Progenitor cell of endocrine pancreas (in vitro differentiated cells): ENCODE measurements around the gene CCDC92. TPM values are rescaled to one million over a fixed set of nuclear protein-coding genes. Genes with fewer than 3 reads are reported as not detected.

ENCODE experiments used
- DNase-seq: peaks from one replicate; pipeline ENCODE4 v3.0.0; 2021; ENCODE audit warnings: low spot score; ENCODE audit not compliant: unreplicated experiment
- H3K27ac Mint-ChIP-seq: 2 replicates; pipeline ENCODE4 v1.8.0; 2021; ENCODE audit warnings: mild to moderate bottlenecking, moderate library complexity, mixed read lengths
- H3K27me3 Mint-ChIP-seq: 2 replicates; pipeline ENCODE4 v1.8.0; 2021; ENCODE audit warnings: mixed read lengths
- H3K36me3 Mint-ChIP-seq: 2 replicates; pipeline ENCODE4 v1.8.0; 2022; ENCODE audit warnings: mixed read lengths; ENCODE audit not compliant: insufficient read depth
- H3K4me1 Mint-ChIP-seq: 2 replicates; pipeline ENCODE4 v1.8.0; 2021; ENCODE audit warnings: low read depth, mixed read lengths
- H3K4me3 Mint-ChIP-seq: 2 replicates; pipeline ENCODE4 v1.8.0; 2021; ENCODE audit warnings: low read depth, mild to moderate bottlenecking, moderate library complexity, mixed read lengths
- H3K9me3 Mint-ChIP-seq: 2 replicates; pipeline ENCODE4 v1.8.0; 2021; ENCODE audit warnings: low read depth, mixed read lengths
- total RNA-seq: library from RNA; stranded (reverse); gene quantifications from 2 replicates; pipeline ENCODE4 v1.2.1, GENCODE V29; 2021
- TF ChIP-seq, protein P1 (sequence below): fragments of 200-600 bp; sonication (generic); IDR thresholded peaks from one replicate; pipeline ENCODE4 v1.5.0; 2021; ENCODE audit warnings: antibody characterized with exemption, mild to moderate bottlenecking; ENCODE audit not compliant: unreplicated experiment

Gene CCDC92
- total RNA-seq, 1 donor from 2014 or later: 59.1 TPM

DNA sequence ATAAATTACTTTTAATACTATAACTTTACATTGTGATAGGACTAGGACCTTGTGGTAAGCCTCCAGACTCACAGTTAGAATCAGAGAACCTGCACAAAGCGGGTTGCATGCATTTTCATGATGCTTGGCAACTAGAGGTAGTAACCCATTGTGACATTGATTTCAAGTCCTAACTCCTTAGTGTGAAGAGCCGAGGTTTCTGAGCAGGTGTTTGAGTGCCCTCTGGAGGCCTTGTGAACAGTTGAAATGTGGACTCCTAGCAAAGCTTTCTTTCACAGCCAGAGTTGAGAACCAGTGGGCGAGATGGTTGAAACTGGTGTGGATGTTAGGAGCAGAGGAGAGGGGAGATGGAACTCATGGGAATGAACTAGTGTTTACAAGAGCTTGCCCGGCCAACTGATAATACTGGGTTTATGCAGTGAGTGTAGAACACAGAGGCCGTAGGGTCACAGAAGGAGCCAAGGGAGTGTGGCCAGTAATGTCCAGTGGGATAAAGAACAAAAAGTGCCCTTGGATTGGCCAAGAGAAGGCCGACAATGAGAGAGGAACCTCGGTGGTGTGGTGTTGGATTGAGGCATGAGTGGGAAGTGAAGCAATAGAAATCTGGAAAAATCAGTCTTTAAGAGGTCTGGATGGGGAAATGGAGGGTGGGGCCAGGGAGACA is 11.3 kb upstream of the CCDC92 start:
- peaks cover 39% of the 10 kb centered on the region for H3K4me1 Mint-ChIP-seq
- peaks cover 18% of the 10 kb centered on the region for H3K36me3 Mint-ChIP-seq
- TF ChIP-seq, protein P1, sequence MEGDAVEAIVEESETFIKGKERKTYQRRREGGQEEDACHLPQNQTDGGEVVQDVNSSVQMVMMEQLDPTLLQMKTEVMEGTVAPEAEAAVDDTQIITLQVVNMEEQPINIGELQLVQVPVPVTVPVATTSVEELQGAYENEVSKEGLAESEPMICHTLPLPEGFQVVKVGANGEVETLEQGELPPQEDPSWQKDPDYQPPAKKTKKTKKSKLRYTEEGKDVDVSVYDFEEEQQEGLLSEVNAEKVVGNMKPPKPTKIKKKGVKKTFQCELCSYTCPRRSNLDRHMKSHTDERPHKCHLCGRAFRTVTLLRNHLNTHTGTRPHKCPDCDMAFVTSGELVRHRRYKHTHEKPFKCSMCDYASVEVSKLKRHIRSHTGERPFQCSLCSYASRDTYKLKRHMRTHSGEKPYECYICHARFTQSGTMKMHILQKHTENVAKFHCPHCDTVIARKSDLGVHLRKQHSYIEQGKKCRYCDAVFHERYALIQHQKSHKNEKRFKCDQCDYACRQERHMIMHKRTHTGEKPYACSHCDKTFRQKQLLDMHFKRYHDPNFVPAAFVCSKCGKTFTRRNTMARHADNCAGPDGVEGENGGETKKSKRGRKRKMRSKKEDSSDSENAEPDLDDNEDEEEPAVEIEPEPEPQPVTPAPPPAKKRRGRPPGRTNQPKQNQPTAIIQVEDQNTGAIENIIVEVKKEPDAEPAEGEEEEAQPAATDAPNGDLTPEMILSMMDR: peak; percentile 68
- DNase-seq: no peak
- peak overlapping the region; percentile 12 for H3K27ac Mint-ChIP-seq
- no peak overlapping the region for H3K4me3 Mint-ChIP-seq
- H3K9me3 Mint-ChIP-seq: no peaks in the 10 kb centered on the region
- H3K27me3 Mint-ChIP-seq: no peaks in the 10 kb centered on the region

DNA sequence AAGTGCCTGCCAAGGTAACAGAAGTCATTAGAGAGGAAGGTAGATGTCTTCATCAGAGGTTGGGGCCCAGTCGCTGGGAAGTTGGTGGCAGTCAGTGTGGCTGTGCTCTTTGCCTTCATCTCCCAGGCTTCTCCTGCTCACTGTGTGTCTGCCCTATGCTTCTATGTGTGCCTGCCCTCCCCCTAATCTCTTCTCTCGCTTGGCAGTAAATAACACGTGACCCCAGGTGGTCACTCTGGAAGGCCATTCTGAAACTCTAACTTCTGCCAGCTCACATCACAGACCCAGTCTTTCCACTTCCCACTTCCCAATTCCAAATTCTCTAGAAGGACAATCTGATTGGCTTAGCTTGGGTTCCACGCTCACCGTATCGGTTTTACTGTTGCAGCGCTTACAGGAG is 9.6 kb upstream of the CCDC92 start:
- H3K27ac Mint-ChIP-seq: peak overlapping the region; percentile 86

DNA sequence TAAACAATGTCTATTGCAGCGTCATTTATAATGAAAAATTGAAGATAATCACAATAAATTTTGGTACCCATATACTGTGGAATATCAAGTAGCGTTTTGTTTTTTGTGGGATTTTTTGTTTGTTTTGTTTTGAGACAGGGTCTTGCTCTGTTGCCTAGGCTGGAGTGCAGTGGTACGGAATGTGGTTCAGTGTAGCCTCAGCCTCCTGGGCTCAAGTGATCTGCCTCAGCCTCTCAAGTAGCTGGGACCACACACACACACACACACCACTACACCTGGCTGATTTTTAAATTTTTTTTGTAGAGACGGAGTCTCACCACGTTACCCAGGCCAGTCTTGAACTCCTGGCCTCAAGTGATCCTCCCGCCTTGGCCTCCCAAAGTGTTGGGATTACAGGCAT is 6.9 kb upstream of the CCDC92 start:
- peaks cover 13% of the 10 kb centered on the region for H3K36me3 Mint-ChIP-seq
- H3K4me3 Mint-ChIP-seq: no peak overlapping the region
- no peak overlapping the region for H3K27ac Mint-ChIP-seq
- no peaks in the 10 kb centered on the region for H3K9me3 Mint-ChIP-seq
- H3K4me1 Mint-ChIP-seq: peaks cover 41% of the 10 kb centered on the region
- no peaks in the 10 kb centered on the region for H3K27me3 Mint-ChIP-seq
- TF ChIP-seq, protein P1: no peak
- no peak for DNase-seq

More for the DNA sequence above, 9.6 kb upstream of the CCDC92 start:
- no peak for DNase-seq
- TF ChIP-seq, protein P1: no peak
- Mint-ChIP-seq H3K36me3 (peaks cover 9% of the 10 kb centered on the region), H3K4me3 (no peak overlapping the region), H3K27me3 (no peaks in the 10 kb centered on the region), H3K4me1 (peaks cover 39% of the 10 kb centered on the region), H3K9me3 (no peaks in the 10 kb centered on the region)

DNA sequence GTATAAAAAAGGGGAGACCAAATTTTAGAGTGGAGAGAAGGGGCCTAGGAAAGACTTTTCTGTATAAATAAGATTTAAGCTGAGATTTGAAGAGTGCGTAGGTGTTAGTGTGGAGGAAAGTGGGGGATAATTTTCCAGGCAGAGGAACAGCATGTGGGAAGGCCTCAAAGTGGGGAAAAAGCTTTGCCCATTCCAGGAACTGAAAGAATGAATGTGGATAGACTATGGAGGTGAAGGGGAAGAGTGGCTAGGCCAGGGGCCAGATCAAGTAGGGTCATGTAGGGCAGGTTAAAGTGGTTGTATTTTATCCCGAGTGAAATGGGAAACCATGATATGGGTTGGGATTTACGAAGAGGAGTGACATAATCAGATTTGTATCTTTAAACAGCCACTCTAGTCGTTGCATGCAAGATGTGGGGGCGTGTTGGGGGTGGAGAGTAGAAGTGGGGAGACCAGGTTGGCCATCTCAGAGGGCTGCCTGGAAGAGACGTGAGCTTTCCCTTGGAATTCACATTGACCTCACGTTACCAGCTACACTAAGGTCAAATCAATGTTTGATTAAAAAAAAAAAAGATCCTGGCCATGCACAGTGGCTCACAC is 3.7 kb upstream of the CCDC92 start:
- no peak overlapping the region for H3K4me3 Mint-ChIP-seq

DNA sequence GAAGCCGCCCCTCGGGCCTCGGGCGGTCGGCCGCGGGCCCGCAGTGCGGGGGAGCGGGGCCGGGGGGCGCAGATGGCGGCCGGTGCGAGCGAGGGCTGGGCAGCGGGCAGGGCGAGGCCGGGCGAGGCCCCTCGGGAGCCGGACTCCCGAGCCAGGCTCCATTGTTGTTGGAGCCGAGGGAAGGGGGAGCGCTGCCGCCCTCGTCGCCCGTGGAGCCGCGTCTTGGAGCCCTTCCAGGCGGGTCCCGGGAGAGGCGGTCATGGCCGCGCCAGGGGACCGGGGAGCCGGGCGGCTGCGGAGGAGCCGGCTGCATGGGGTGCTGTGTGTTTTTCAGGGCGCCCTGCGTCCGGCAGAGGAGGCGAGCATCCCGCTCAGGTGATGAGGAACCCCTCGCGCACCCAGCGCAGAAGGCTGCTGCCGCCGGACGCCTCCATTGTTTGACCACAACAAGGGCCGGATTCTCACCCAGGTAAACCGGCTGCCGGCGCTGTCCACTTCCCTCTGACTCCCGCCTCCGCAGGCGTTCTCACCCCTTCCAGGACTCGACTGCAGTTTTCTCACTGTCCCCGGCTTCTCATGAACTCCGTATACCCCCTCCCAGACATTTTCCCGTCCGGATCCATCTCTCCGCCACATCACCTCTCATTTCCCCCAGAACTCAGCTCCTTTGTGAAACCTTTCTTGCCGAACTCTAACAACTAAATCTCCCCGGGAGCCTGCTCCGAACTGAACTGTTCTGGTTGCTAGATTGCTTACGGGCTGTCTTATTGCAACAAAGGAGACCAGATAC is 1.1 kb upstream of the CCDC92 start:
- TF ChIP-seq, protein P1: no peak
- peak; percentile 41 for DNase-seq
- H3K4me1 Mint-ChIP-seq: peaks cover 35% of the 10 kb centered on the region
- no peaks in the 10 kb centered on the region for H3K9me3 Mint-ChIP-seq
- H3K36me3 Mint-ChIP-seq: peaks cover 15% of the 10 kb centered on the region
- no peaks in the 10 kb centered on the region for H3K27me3 Mint-ChIP-seq
- H3K27ac Mint-ChIP-seq: peak overlapping the region; percentile 97
- H3K4me3 Mint-ChIP-seq: peak overlapping the region; percentile 99

More for the DNA sequence above, 3.7 kb upstream of the CCDC92 start:
- Mint-ChIP-seq H3K27ac (peak overlapping the region; percentile 8), H3K4me1 (peaks cover 25% of the 10 kb centered on the region), H3K36me3 (peaks cover 12% of the 10 kb centered on the region), H3K27me3 (no peaks in the 10 kb centered on the region), H3K9me3 (no peaks in the 10 kb centered on the region)
- TF ChIP-seq, protein P1: no peak
- DNase-seq: no peak
